ENCODE results near the gene ARHGAP24. TPM values are rescaled to one million over a fixed set of nuclear protein-coding genes. Genes with fewer than 3 reads are reported as not detected.

ARHGAP24 gene
- total RNA-seq, 1 experiment from 2014 or later = 1.3 TPM

DNA sequence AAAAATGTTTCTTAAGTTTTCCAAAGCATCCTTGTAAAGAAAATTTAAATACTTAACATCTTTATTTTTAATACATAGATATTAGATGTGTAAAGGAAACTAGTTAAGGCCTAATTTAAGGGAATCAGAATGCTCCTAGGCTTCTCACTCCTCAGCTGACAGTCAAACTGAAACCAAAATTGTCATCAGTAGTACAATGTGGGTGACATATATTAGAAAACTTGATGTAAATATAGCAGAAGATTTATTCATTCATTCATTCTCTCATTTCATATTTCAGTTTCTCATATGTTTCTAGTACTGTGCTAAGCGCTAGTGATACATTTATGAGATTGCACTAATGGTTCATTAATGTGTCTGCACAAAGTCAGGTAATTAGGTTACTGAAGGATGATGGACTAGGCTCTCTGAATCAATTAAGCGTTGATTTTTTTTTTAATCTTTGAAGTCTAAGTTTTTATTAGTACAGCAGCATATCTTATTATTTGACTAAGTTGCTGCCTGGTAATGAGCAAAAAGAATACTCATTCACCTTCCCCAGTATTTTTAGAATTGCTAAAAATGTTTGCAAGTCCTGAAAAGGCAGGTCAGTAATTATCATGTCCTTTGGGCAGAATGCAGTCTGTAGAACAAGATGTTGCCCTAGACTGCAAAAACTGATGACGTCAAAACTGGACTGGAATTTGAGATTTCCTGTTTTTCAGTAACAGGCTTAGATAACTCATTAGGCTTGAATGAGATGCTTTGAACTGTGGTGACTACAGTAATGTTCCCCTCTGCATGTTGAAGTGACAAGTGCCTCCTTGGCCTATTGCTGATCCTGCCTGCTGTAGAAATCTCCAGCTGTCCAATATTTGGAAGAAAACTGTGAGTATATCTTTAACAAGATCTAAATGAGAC, 128.7 kb downstream of the ARHGAP24 start:
- intact Hi-C loops (cut with micrococcal nuclease) = no loop called here
- CTCF ChIA-PET = no interaction called here

More for the DNA sequence above, 128.7 kb downstream of the ARHGAP24 start:
- no TSS peak for BruUV-seq (replicated peaks)
- no peaks in the 10 kb centered on the region for H3K9me3 ChIP-seq (ENCODE audit: control insufficient read depth in 1 of 2, insufficient read depth in 1 of 2, low read depth in 1 of 2, low read length in 2 of 2)
- TF ChIP-seq EGR1 (IDR thresholded peaks at IDR 0.05; ENCODE audit: low read depth) (no peak), YY1 (IDR thresholded peaks at IDR 0.05; ENCODE audit: extremely low read depth, insufficient replicate concordance, low read depth, low read length) (no peak), SP1 (IDR thresholded peaks at IDR 0.05; ENCODE audit: low read depth) (no peak), ELF1 (IDR thresholded peaks at IDR 0.05; ENCODE audit: borderline replicate concordance, low read depth) (no peak), ZFX (IDR thresholded peaks at IDR 0.05) (no peak), SIN3A (IDR thresholded peaks at IDR 0.05; ENCODE audit: low read depth) (no peak), EZH2phosphoT487 (IDR thresholded peaks at IDR 0.05; ENCODE audit: borderline replicate concordance) (no peak)
- TF ChIP-seq, protein P1, sequence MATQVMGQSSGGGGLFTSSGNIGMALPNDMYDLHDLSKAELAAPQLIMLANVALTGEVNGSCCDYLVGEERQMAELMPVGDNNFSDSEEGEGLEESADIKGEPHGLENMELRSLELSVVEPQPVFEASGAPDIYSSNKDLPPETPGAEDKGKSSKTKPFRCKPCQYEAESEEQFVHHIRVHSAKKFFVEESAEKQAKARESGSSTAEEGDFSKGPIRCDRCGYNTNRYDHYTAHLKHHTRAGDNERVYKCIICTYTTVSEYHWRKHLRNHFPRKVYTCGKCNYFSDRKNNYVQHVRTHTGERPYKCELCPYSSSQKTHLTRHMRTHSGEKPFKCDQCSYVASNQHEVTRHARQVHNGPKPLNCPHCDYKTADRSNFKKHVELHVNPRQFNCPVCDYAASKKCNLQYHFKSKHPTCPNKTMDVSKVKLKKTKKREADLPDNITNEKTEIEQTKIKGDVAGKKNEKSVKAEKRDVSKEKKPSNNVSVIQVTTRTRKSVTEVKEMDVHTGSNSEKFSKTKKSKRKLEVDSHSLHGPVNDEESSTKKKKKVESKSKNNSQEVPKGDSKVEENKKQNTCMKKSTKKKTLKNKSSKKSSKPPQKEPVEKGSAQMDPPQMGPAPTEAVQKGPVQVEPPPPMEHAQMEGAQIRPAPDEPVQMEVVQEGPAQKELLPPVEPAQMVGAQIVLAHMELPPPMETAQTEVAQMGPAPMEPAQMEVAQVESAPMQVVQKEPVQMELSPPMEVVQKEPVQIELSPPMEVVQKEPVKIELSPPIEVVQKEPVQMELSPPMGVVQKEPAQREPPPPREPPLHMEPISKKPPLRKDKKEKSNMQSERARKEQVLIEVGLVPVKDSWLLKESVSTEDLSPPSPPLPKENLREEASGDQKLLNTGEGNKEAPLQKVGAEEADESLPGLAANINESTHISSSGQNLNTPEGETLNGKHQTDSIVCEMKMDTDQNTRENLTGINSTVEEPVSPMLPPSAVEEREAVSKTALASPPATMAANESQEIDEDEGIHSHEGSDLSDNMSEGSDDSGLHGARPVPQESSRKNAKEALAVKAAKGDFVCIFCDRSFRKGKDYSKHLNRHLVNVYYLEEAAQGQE (IDR thresholded peaks at IDR 0.05; ENCODE audit: low read depth) = no peak
- H4K20me1 ChIP-seq (ENCODE audit: insufficient read depth) = no peaks in the 10 kb centered on the region
- ATAC-seq (no peak), DNase-seq (ENCODE audit: low read depth, low spot score) (no peak)
- no peak overlapping the region for H3K9ac ChIP-seq (ENCODE audit: low read length)
- H3K36me3 ChIP-seq (ENCODE audit: control insufficient read depth in 1 of 2, insufficient read depth in 2 of 2, low read length in 2 of 2) = no peaks in the 10 kb centered on the region
- no peak overlapping the region for H3K27ac ChIP-seq (ENCODE audit: low read depth, low read length)
- no peaks in the 10 kb centered on the region for H3K4me1 ChIP-seq (ENCODE audit: control insufficient read depth in 1 of 2, insufficient read depth in 2 of 2, low read length in 2 of 2)
- H3K27me3 ChIP-seq (ENCODE audit: insufficient read depth, low read length) = no peaks in the 10 kb centered on the region
- no peaks in the 10 kb centered on the region for H3K9me2 ChIP-seq (ENCODE audit: insufficient read depth)
- no peak overlapping the region for H3K4me3 ChIP-seq (replicated peaks in 1 of 2; ENCODE audit: low read depth in 1 of 2, low read length in 2 of 2)
- no peaks in the 10 kb centered on the region for H3K79me2 ChIP-seq (ENCODE audit: insufficient read depth, low read length)
- H3K4me2 ChIP-seq (ENCODE audit: low read length) = no peak overlapping the region
- no peak overlapping the region for H2AFZ ChIP-seq (ENCODE audit: low read depth, low read length, poor library complexity, severe bottlenecking)
- POLR2A ChIA-PET = no interaction called here
- RAD21 ChIA-PET (ENCODE audit: low non-redundant PET in 1 of 2, low total read pairs in 2 of 2, uncharacterized antibody in 2 of 2, unreplicated experiment in 2 of 2) = no interaction called here
